ENCODE measurements around the gene EEF1AKMT1. TPM values are rescaled to one million over a fixed set of nuclear protein-coding genes. Genes with fewer than 3 reads are reported as not detected.
"Not testable (repeated sequence)": the region's sequence is repeated elsewhere in the genome, so short reads cannot be mapped to it uniquely, and the experiment has no call there.

The EEF1AKMT1 gene
- total RNA-seq, 4 donors from 2014 or later: 3.0 to 8.6 TPM; not detected in 2

DNA sequence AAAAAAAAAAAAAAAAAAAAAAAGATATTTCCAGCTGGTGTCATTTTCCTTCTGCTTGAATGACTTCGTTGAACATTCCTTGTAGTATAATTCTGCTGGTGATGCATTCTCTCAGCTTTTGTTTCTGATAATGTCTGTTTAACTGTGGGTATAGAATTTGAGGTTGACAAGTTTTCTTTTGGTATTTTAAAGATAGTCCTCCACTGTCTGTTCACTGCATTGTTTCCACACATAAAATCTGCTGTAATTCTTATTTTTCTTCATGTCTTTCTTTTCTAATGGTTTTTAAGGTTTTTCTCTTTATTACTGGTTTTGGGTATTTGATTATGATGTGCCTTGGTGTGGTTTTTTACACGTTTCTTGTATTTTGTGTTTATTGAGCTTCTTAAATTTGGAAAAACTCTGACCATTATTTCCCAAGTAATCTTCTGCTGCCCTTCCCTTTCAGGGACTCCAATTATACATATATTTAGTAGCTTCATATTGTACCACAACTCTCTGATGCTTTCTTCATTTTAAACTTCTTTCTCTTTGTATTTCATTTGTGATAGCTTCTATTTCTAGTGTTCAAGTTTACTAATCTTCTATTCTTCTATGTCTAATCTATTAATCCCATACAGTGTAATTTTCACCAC lies 6.3 kb downstream of the EEF1AKMT1 start:
- H3K9me3 ChIP-seq: peaks cover 0 to 6% of the 10 kb centered on the region in 2 donors
- TF ChIP-seq POLR2AphosphoS5 (IDR thresholded peaks at IDR 0.05) (no peak), EP300 (IDR thresholded peaks at IDR 0.05; ENCODE audit: low read depth) (no peak), POLR2A (IDR thresholded peaks at IDR 0.05) (no peak)
- TF ChIP-seq, protein P1, sequence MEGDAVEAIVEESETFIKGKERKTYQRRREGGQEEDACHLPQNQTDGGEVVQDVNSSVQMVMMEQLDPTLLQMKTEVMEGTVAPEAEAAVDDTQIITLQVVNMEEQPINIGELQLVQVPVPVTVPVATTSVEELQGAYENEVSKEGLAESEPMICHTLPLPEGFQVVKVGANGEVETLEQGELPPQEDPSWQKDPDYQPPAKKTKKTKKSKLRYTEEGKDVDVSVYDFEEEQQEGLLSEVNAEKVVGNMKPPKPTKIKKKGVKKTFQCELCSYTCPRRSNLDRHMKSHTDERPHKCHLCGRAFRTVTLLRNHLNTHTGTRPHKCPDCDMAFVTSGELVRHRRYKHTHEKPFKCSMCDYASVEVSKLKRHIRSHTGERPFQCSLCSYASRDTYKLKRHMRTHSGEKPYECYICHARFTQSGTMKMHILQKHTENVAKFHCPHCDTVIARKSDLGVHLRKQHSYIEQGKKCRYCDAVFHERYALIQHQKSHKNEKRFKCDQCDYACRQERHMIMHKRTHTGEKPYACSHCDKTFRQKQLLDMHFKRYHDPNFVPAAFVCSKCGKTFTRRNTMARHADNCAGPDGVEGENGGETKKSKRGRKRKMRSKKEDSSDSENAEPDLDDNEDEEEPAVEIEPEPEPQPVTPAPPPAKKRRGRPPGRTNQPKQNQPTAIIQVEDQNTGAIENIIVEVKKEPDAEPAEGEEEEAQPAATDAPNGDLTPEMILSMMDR (IDR thresholded peaks at IDR 0.05): no peak
- DNase-seq: no peak
- H3K27me3 ChIP-seq: no peaks in the 10 kb centered on the region
- H3K27ac ChIP-seq: no peak overlapping the region
- in situ Hi-C loops (cut with MboI; ENCODE audit: low pct_ligation_motif_present in 1 of 4, low pct_unique_long_range_greater_than_20kb in 1 of 4, low sequenced_read_pairs in 3 of 4): no loop called here
- H3K36me3 ChIP-seq: peaks cover 0 to 5% (median 0%) of the 10 kb centered on the region in 4 donors
- intact Hi-C loops (cut with DNase I; ENCODE audit: low total_unique reads): no loop called here
- WGBS, 2 donors (ENCODE audit: low coverage in 1 of 2): 89 to 95% methylated on average over 2 of the region's 2 CpGs
- no peak overlapping the region for H3K4me3 ChIP-seq
- peaks cover 0 to 6% (median 2%) of the 10 kb centered on the region in 4 donors for H3K4me1 ChIP-seq

DNA sequence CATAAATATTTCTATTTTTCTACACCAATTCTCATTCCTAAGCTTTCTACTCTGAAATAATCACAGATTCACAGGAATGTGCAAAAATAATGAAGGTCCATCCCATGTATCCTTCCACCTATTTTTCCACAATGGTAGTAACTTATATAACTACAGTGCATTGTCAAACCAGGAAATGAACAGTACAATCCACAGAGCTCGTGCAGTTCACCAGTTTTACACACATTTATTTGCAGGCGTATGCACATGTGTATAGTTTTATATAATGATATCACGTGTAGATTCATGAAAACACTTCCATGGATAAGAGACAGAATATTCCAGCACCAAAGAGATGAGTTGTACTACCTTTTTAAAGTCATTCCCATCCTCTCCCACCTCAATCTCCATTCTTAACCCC lies 12.9 kb downstream of the EEF1AKMT1 start:
- H3K27me3 ChIP-seq: no peaks in the 10 kb centered on the region
- TF ChIP-seq POLR2A (IDR thresholded peaks at IDR 0.05): no peak
- TF ChIP-seq, protein P1 (IDR thresholded peaks at IDR 0.05): no peak
- no peak for TF ChIP-seq EP300 (IDR thresholded peaks at IDR 0.05; ENCODE audit: low read depth)
- no peak for TF ChIP-seq POLR2AphosphoS5 (IDR thresholded peaks at IDR 0.05)
- intact Hi-C loops (cut with DNase I; ENCODE audit: low total_unique reads) (no loop called here), in situ Hi-C loops (cut with MboI; ENCODE audit: low pct_ligation_motif_present in 1 of 4, low pct_unique_long_range_greater_than_20kb in 1 of 4, low sequenced_read_pairs in 3 of 4) (no loop called here)
- no peak for DNase-seq
- H3K9me3 ChIP-seq: peaks cover 0 to 8% of the 10 kb centered on the region in 2 donors
- 63 to 66% methylated on average over 3 of the region's 3 CpGs for WGBS, 2 donors (ENCODE audit: low coverage in 1 of 2)
- H3K4me1 ChIP-seq: no peaks in the 10 kb centered on the region
- no peak overlapping the region for H3K27ac ChIP-seq
- H3K36me3 ChIP-seq: peaks cover 0 to 3% (median 0%) of the 10 kb centered on the region in 4 donors
- H3K4me3 ChIP-seq: no peak overlapping the region

DNA sequence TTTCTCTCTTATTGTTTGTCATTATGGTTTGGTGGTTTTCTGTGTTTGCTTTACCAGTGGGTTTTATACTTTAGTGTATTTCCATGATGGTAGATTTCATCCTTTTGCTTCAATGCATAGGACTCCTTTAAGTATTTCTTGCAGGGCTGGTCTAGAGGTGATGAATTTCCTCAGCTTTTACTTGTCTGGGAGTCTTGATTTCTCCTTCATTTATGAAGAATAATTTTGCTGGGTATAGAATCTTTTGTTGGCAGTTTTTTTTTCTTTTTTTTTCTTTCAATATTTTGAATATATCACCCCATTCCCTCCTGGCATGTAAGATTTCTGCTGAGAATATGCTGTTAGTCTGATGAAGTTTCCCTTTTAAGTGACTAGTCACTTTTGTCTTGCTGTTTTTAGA lies 19.8 kb downstream of the EEF1AKMT1 start:
- peaks cover 18 to 21% of the 10 kb centered on the region in 2 donors for H3K9me3 ChIP-seq
- no peak overlapping the region for H3K27ac ChIP-seq
- intact Hi-C loops (cut with DNase I; ENCODE audit: low total_unique reads): no loop called here
- no peak overlapping the region for H3K4me3 ChIP-seq
- TF ChIP-seq POLR2A (IDR thresholded peaks at IDR 0.05): no peak
- DNase-seq: no peak
- in situ Hi-C loops (cut with MboI; ENCODE audit: low pct_ligation_motif_present in 1 of 4, low pct_unique_long_range_greater_than_20kb in 1 of 4, low sequenced_read_pairs in 3 of 4): no loop called here
- H3K27me3 ChIP-seq: no peaks in the 10 kb centered on the region
- H3K4me1 ChIP-seq: no peaks in the 10 kb centered on the region
- H3K36me3 ChIP-seq: peaks cover 0 to 4% (median 0%) of the 10 kb centered on the region in 4 donors

DNA sequence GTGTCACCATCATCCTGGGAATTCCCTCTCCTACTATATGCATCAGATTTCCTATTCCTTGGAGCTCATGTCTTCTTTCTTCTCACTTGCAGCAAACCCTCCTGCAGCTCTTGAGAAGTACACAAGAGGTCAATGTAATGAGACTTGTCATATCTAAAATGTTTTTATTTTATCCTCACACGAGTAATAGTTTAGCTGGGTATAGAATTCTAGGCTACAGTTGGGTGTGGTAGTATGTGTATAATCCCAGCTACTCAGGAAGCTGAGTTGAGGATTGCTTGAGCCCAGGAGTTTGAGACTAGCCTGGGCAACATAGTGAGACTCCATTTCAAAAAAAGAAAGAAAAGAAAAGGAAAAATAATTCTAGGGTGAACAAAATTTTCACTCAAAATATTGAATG lies 24.4 kb downstream of the EEF1AKMT1 start:
- intact Hi-C loops (cut with DNase I; ENCODE audit: low total_unique reads): no loop called here
- in situ Hi-C loops (cut with MboI; ENCODE audit: low pct_ligation_motif_present in 1 of 4, low pct_unique_long_range_greater_than_20kb in 1 of 4, low sequenced_read_pairs in 3 of 4): no loop called here
- Histone ChIP-seq H3K9me3 (peaks cover 17 to 22% of the 10 kb centered on the region in 2 donors), H3K4me1 (no peaks in the 10 kb centered on the region), H3K4me3 (no peak overlapping the region), H3K36me3 (no peaks in the 10 kb centered on the region), H3K27ac (no peak overlapping the region), H3K27me3 (no peaks in the 10 kb centered on the region)
- TF ChIP-seq POLR2A (IDR thresholded peaks at IDR 0.05) (no peak), POLR2AphosphoS5 (IDR thresholded peaks at IDR 0.05) (no peak), EP300 (IDR thresholded peaks at IDR 0.05; ENCODE audit: low read depth) (no peak)
- TF ChIP-seq, protein P1 (IDR thresholded peaks at IDR 0.05): no peak
- DNase-seq: no peak
- 97 to 100% methylated on average over 1 of the region's 1 CpG for WGBS, 2 donors (ENCODE audit: low coverage in 1 of 2)

DNA sequence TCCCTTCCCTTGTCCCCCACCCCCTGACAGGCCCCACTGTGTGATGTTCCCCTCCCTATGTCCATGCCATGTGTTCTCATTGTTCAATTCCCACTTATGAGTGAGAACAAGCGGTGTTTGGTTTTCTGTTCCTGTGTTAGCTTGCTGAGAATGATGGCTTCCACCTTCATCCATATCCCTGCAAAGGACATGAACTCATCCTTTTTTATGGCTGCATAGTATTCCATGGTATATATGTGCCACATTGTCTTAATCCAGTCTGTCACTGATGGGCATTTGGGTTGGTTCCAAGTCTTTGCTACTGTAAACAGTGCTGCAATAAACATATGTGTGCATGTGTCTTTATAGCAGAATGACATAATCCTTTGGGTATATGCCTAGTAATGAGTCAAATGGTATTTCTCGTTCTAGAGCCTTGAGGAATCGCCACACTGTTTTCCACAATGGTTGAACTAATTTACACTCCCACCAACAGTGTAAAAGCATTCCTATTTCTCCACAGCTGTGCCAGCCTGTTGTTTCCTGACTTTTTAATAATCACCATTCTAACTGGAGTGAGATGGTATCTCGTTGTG lies 29.8 kb downstream of the EEF1AKMT1 start:
- DNase-seq; H3K36me3 ChIP-seq; H3K4me3 ChIP-seq; intact Hi-C loops (cut with DNase I; ENCODE audit: low total_unique reads); H3K4me1 ChIP-seq; in situ Hi-C loops (cut with MboI; ENCODE audit: low pct_ligation_motif_present in 1 of 4, low pct_unique_long_range_greater_than_20kb in 1 of 4, low sequenced_read_pairs in 3 of 4); H3K27ac ChIP-seq; H3K27me3 ChIP-seq; H3K9me3 ChIP-seq: not testable (repeated sequence)
- 86 to 87% methylated on average over 3 to 4 of the region's 4 CpGs for WGBS, 2 donors (ENCODE audit: low coverage in 1 of 2)

All from transverse colon (tissue), 4 donors.